HepG2 (cell line): ENCODE results near the gene QSER1. TPM values are rescaled to one million over a fixed set of nuclear protein-coding genes. Genes with fewer than 3 reads are reported as not detected.
A peak's percentile ranks its signal among the peaks of the same experiment; 100 is the strongest.

Experiments used
- ATRX ChIP-seq: sonication (generic); formaldehyde crosslinking; IDR thresholded peaks from 2 replicates; pipeline ENCODE4 v1.4.0; 2020; ENCODE audit warnings: missing genetic modification reagents, borderline replicate concordance
- CBX5 ChIP-seq: sonication (generic); formaldehyde crosslinking; IDR thresholded peaks from 2 replicates; pipeline ENCODE4 v1.4.0; 2020; ENCODE audit warnings: missing genetic modification reagents, borderline replicate concordance
- EHMT2 ChIP-seq: fragments of 200-600 bp; sonication (generic); IDR thresholded peaks from 2 replicates; pipeline ENCODE4 v1.7.0; 2017; ENCODE audit warnings: antibody characterized with exemption, low read depth, low read length, borderline replicate concordance
- ELF1 ChIP-seq: sonication (generic); formaldehyde crosslinking; IDR thresholded peaks from 2 replicates; pipeline ENCODE4 v1.4.0; 2020; ENCODE audit warnings: missing genetic modification reagents
- ESRRA ChIP-seq: sonication (generic); formaldehyde crosslinking; IDR thresholded peaks from 2 replicates; pipeline ENCODE4 v1.5.1; 2020; ENCODE audit warnings: mild to moderate bottlenecking, low read depth, missing genetic modification reagents
- FOSL1 ChIP-seq: sonication (generic); formaldehyde crosslinking; IDR thresholded peaks from 2 replicates; pipeline ENCODE4 v1.9.0; 2021; ENCODE audit warnings: missing genetic modification reagents, borderline replicate concordance
- GTF3A ChIP-seq: sonication (generic); formaldehyde crosslinking; conservative IDR thresholded peaks from 2 replicates; pipeline ENCODE4 v1.4.0; 2020; ENCODE audit warnings: mild to moderate bottlenecking, missing genetic modification reagents
- KDM3A ChIP-seq: IDR thresholded peaks from 2 replicates; pipeline ENCODE4 v1.6.1; 2018; ENCODE audit warnings: low read depth, missing compliant biosample characterization
- MAFK ChIP-seq, 2 experiments: IDR thresholded peaks in 1 of 2; conservative IDR thresholded peaks in 1 of 2; 2 replicates each; pipeline ENCODE4 v1.6.1; 2011; ENCODE audit warnings: improper control_type of control experiment in 2 of 2, low read length in 2 of 2
- TFE3 ChIP-seq: IDR thresholded peaks from 2 replicates; pipeline ENCODE4 v1.6.1; 2016
- ZMAT3 ChIP-seq: sonication (generic); formaldehyde crosslinking; conservative IDR thresholded peaks from 2 replicates; pipeline ENCODE4 v1.7.0; 2021; ENCODE audit warnings: missing genetic modification reagents
- ZNF503 ChIP-seq: sonication (generic); formaldehyde crosslinking; IDR thresholded peaks from 2 replicates; pipeline ENCODE4 v1.4.0; 2020; ENCODE audit warnings: missing genetic modification reagents
- ZNF552 ChIP-seq: sonication (generic); formaldehyde crosslinking; IDR thresholded peaks from 2 replicates; pipeline ENCODE4 v1.9.0; 2022; ENCODE audit warnings: missing genetic modification reagents, mild to moderate bottlenecking, borderline replicate concordance
- ZNF563 ChIP-seq: sonication (generic); formaldehyde crosslinking; IDR thresholded peaks from 2 replicates; pipeline ENCODE4 v1.8.0; 2022; ENCODE audit warnings: mild to moderate bottlenecking, moderate library complexity, missing genetic modification reagents
- ZNF737 ChIP-seq: sonication (generic); formaldehyde crosslinking; IDR thresholded peaks from 2 replicates; pipeline ENCODE4 v1.5.0; 2020; ENCODE audit warnings: missing genetic modification reagents, mild to moderate bottlenecking, borderline replicate concordance
- ZNF839 ChIP-seq: sonication (generic); formaldehyde crosslinking; IDR thresholded peaks from 2 replicates; pipeline ENCODE4 v1.4.0; 2020; ENCODE audit warnings: missing genetic modification reagents, mild to moderate bottlenecking, borderline replicate concordance
- ZSCAN20 ChIP-seq: sonication (generic); formaldehyde crosslinking; IDR thresholded peaks from 2 replicates; pipeline ENCODE4 v1.4.0; 2020; ENCODE audit warnings: missing genetic modification reagents, mild to moderate bottlenecking, borderline replicate concordance
- polyA plus RNA-seq, 8 experiments: library from polyadenylated mRNA; depleted of rRNA in 3 of 8; stranded (reverse) in 7 of 8; unstranded in 1 of 8; fragments of >200 nt; fragmentation: Illumina TruSeq in 4 of 8; extraction: Trizol in 4 of 8; gene quantifications; 2 replicates each; pipeline versions ENCODE4 v1.2.1 to v1.2.3, GENCODE V29; 2011 to 2016; ENCODE audit warnings: low read depth in 4 of 8, missing spikeins in 1 of 8, mixed read lengths in 1 of 8; ENCODE audit not compliant: insufficient read depth in 1 of 8
- total RNA-seq, 5 experiments: library from RNA; depleted of rRNA; stranded (reverse); fragments of >200 nt; fragmentation: Illumina TruSeq; extraction: Trizol; gene quantifications; 2 replicates each; pipeline ENCODE4 v1.2.3, GENCODE V29; 2016; ENCODE audit warnings: low read depth in 1 of 5
- TF ChIP-seq, protein P1 (sequence below): sonication (generic); formaldehyde crosslinking; IDR thresholded peaks from 2 replicates; pipeline ENCODE4 v1.4.0; 2020; ENCODE audit warnings: missing genetic modification reagents
- TF ChIP-seq, protein P2 (sequence below): sonication (generic); formaldehyde crosslinking; IDR thresholded peaks from 2 replicates; pipeline ENCODE4 v1.4.0; 2020; ENCODE audit warnings: mild to moderate bottlenecking, missing genetic modification reagents

Gene QSER1
- total and polyA plus RNA-seq, 2 of the 13 experiments (the other 11 are each of a cell fraction or from before 2014, with no cell fraction given) = 8.9 to 17.3 TPM

DNA sequence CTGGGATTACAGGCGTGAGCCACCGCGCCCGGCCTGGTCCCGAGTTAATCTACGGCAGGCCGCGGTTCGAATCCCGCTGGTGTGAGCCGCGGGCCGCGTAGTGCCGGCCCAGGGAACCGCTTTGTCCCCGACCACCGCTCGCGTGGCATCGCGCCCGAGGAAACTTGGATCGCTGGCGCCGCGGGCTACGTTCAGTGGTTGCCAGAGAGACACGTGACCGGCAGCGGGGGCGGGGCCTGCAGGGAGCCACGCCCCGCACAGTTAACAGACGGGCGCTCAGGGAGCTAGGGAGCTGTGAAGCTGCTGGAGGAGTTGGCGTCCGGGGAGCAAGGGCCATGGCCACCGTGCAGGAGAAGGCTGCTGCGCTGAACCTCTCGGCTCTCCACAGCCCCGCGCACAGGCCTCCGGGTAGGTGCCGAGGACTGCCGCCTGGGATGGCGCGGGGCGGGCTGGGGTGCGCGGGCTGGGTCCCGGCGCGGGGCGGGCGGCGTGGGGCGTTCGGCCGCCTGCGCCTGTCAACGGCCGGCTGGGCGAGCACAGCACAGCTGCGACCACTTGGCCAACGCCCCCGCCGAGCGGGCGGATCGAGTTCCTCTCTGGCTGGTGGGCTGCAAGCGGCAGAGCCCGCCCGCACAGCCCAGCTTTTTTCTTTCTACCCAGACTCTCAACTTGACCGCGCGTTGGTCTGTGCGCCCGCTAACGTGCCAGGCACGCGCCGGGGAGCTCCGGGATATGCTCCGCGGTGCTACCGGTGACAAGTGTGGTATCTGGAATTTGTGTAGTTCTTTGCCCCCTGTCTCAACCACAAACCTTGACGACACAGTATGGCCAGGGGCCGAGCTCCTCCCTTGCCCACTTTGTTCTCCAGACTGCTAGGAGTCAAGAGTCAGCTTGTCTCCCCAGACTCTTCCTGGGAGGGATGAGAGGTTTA, 123.3 kb downstream of the QSER1 start, which contains the start of gene DEPDC7 (continued):
- TF ChIP-seq GTF3A (CRISPR knock-in tag) (no peak), EHMT2 (no peak), KDM3A (CRISPR knock-in tag) (peak; percentile 28; the same call in 1 of the 2 replicates), ZNF737 (CRISPR knock-in tag) (0 out of 2 replicates have a peak, but pooled peaks have one; percentile 72), MAFK (conservative IDR thresholded peaks at IDR 0.05 in 1 of 2, IDR thresholded peaks at IDR 0.05 in 1 of 2; ENCODE audit: low read length in 2 of 2) (no peak), ZNF552 (0 out of 2 replicates have a peak, but pooled peaks have one; percentile 77), ZNF563 (CRISPR knock-in tag) (no peak; the same call in 1 of the 2 replicates), ATRX (CRISPR knock-in tag) (no peak), TFE3 (CRISPR knock-in tag) (peak; percentile 81), CBX5 (peak; percentile 25; the same call in 1 of the 2 replicates), FOSL1 (CRISPR knock-in tag) (no peak), ELF1 (CRISPR knock-in tag) (peak; percentile 70), ZSCAN20 (CRISPR knock-in tag) (0 out of 2 replicates have a peak, but pooled peaks have one; percentile 69), ZMAT3 (CRISPR knock-in tag) (peak; percentile 87), ZNF839 (CRISPR knock-in tag) (no peak), ZNF503 (CRISPR knock-in tag) (no peak; the same call in 1 of the 2 replicates), ESRRA (peak; percentile 38; the same call in 1 of the 2 replicates)
- TF ChIP-seq, protein P1, sequence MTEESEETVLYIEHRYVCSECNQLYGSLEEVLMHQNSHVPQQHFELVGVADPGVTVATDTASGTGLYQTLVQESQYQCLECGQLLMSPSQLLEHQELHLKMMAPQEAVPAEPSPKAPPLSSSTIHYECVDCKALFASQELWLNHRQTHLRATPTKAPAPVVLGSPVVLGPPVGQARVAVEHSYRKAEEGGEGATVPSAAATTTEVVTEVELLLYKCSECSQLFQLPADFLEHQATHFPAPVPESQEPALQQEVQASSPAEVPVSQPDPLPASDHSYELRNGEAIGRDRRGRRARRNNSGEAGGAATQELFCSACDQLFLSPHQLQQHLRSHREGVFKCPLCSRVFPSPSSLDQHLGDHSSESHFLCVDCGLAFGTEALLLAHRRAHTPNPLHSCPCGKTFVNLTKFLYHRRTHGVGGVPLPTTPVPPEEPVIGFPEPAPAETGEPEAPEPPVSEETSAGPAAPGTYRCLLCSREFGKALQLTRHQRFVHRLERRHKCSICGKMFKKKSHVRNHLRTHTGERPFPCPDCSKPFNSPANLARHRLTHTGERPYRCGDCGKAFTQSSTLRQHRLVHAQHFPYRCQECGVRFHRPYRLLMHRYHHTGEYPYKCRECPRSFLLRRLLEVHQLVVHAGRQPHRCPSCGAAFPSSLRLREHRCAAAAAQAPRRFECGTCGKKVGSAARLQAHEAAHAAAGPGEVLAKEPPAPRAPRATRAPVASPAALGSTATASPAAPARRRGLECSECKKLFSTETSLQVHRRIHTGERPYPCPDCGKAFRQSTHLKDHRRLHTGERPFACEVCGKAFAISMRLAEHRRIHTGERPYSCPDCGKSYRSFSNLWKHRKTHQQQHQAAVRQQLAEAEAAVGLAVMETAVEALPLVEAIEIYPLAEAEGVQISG (CRISPR knock-in tag) = peak; percentile 67
- TF ChIP-seq, protein P2, sequence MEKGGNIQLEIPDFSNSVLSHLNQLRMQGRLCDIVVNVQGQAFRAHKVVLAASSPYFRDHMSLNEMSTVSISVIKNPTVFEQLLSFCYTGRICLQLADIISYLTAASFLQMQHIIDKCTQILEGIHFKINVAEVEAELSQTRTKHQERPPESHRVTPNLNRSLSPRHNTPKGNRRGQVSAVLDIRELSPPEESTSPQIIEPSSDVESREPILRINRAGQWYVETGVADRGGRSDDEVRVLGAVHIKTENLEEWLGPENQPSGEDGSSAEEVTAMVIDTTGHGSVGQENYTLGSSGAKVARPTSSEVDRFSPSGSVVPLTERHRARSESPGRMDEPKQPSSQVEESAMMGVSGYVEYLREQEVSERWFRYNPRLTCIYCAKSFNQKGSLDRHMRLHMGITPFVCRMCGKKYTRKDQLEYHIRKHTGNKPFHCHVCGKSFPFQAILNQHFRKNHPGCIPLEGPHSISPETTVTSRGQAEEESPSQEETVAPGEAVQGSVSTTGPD (CRISPR knock-in tag) = 0 out of 2 replicates have a peak, but pooled peaks have one; percentile 25
